Fibroblast of lung (primary cell): ENCODE results near the gene CAMK2G. TPM values are rescaled to one million over a fixed set of nuclear protein-coding genes. Genes with fewer than 3 reads are reported as not detected.

Experiments
- DNase-seq, 2 donors: peaks; one replicate each; pipeline versions ENCODE4 v3.0.0 to v3.0.0-alpha.2; 2010; ENCODE audit warnings: low read depth in 2 of 2
- H2AFZ ChIP-seq: 2 replicates; pipeline ENCODE4 v1.5.1; 2012; ENCODE audit warnings: low read length, control low read depth, inconsistent platforms
- H3K27ac ChIP-seq: 2 replicates; pipeline ENCODE4 v1.5.1; 2011; ENCODE audit warnings: low read length, control low read depth; ENCODE audit not compliant: insufficient read depth
- H3K27me3 ChIP-seq: 2 replicates; pipeline ENCODE4 v1.5.1; 2011; ENCODE audit warnings: mild to moderate bottlenecking, low read length; ENCODE audit not compliant: control insufficient read depth, insufficient read depth
- H3K36me3 ChIP-seq: 2 replicates; pipeline ENCODE4 v1.5.1; 2011; ENCODE audit warnings: low read length; ENCODE audit not compliant: control insufficient read depth, insufficient read depth
- H3K4me1 ChIP-seq: 2 replicates; pipeline ENCODE4 v1.5.1; 2011; ENCODE audit warnings: low read length; ENCODE audit not compliant: control insufficient read depth, insufficient read depth; ENCODE audit errors: extremely low read depth
- H3K4me2 ChIP-seq: 2 replicates; pipeline ENCODE4 v1.5.1; 2011; ENCODE audit warnings: low read length, control low read depth; ENCODE audit not compliant: insufficient read depth; ENCODE audit errors: extremely low read depth
- H3K4me3 ChIP-seq, 4 experiments: fragments of 200-600 bp in 1 of 4; sonication (generic) in 1 of 4; replicated peaks in 1 of 4; 2 replicates each; pipeline ENCODE4 v1.5.1; 2011 to 2016; ENCODE audit warnings: low read length in 4 of 4, low read depth in 3 of 4, mild to moderate bottlenecking in 3 of 4, control low read depth in 2 of 4, inconsistent platforms in 1 of 4, mixed read lengths in 1 of 4; ENCODE audit not compliant: insufficient read depth in 1 of 4; ENCODE audit errors: control extremely low read depth in 1 of 4
- H3K79me2 ChIP-seq: 2 replicates; pipeline ENCODE4 v1.5.1; 2012; ENCODE audit warnings: mild to moderate bottlenecking, low read length, inconsistent platforms; ENCODE audit not compliant: control insufficient read depth, insufficient read depth
- H3K9ac ChIP-seq: 2 replicates; pipeline ENCODE4 v1.5.1; 2011; ENCODE audit warnings: mild to moderate bottlenecking, low read length, control low read depth; ENCODE audit not compliant: insufficient read depth
- H3K9me3 ChIP-seq: 2 replicates; pipeline ENCODE4 v1.5.1; 2012; ENCODE audit warnings: low read depth, low read length; ENCODE audit not compliant: control insufficient read depth, insufficient read depth
- H4K20me1 ChIP-seq: 2 replicates; pipeline ENCODE4 v1.5.1; 2011; ENCODE audit warnings: low read length; ENCODE audit not compliant: control insufficient read depth, insufficient read depth; ENCODE audit errors: extremely low read depth
- CTCF ChIP-seq, 2 donors: IDR thresholded peaks in 1 of 2; conservative IDR thresholded peaks in 1 of 2; 1 replicate in 1 of 2; 2 replicates in 1 of 2; pipeline ENCODE4 v1.5.1; 2011 to 2012; ENCODE audit warnings: low read length in 2 of 2, control low read depth in 1 of 2, inconsistent platforms in 1 of 2, low read depth in 1 of 2, mild to moderate bottlenecking in 1 of 2
- EZH2 ChIP-seq: IDR thresholded peaks from 2 replicates; pipeline ENCODE4 v1.5.1; 2012; ENCODE audit warnings: low read length, control low read depth, mild to moderate bottlenecking; ENCODE audit errors: missing control alignments
- polyA plus RNA-seq, 2 donors: library from polyadenylated mRNA; depleted of rRNA in 1 of 2; stranded (reverse) in 1 of 2; unstranded in 1 of 2; fragments of >200 nt; gene quantifications; 2 replicates each; pipeline ENCODE4 v1.2.1, GENCODE V29; 2011 to 2012; ENCODE audit warnings: missing spikeins in 1 of 2
- total RNA-seq: library from RNA; depleted of rRNA; stranded (reverse); fragments of >200 nt; gene quantifications from 2 replicates; pipeline ENCODE4 v1.2.1, GENCODE V29; 2014

CAMK2G gene
- total and polyA plus RNA-seq, 2 donors (not counting 1 experiment from before 2014, with no cell fraction given), result 25.9 to 32.2 TPM

DNA sequence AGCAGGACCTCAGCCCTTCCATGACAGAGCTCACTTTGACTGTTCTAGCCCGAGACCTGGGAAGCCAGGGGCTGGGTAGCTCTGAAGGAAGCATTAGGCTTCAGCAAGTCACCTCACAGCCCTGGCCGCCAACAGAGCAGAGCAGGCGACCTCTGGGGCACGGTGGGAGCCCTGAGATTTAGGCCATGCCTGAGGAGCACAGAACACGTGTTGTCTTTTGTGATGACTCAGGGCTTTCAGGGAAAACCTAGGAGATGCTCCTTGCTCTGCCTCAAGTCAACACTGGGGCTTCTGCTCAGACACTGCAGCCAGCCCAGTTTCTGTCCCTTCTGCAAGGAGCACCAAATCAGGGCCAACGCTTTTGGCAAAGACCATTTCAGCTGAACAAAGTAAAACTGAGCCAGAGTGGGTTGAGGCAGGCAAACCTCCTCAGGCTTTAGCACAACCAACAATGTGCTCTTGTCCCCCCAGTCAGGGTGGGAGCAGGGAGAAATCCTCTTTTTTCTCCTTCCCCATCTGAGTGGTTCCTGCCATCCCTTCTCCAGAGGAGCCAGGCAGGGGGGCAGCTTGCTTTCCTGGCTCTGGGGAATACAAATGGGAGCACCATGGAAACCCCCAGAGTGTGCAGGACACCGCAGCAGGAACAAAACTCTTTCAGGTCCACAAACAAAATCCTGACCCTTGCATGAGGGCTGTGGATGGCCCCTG, 14.4 kb downstream of the CAMK2G start:
- no peak for DNase-seq

GRCh38 chr10:73859428-73859783, 14.9 kb downstream of the CAMK2G start:
- Histone ChIP-seq H3K27ac (no peak overlapping the region), H3K36me3 (peaks cover 14% of the 10 kb centered on the region), H4K20me1 (no peaks in the 10 kb centered on the region), H3K27me3 (no peaks in the 10 kb centered on the region), H3K4me3 (no peak overlapping the region), H3K79me2 (no peaks in the 10 kb centered on the region), H3K4me2 (no peak overlapping the region), H3K9ac (no peak overlapping the region), H3K4me1 (peaks cover 6% of the 10 kb centered on the region), H3K9me3 (no peaks in the 10 kb centered on the region), H2AFZ (no peak overlapping the region)
- TF ChIP-seq CTCF (conservative IDR thresholded peaks at IDR 0.05 in 1 of 2, IDR thresholded peaks at IDR 0.05 in 1 of 2; ENCODE audit: low read depth in 1 of 2, low read length in 2 of 2) (no peak), EZH2 (no peak)
- DNase-seq, result no peak

More for the DNA sequence above, 14.4 kb downstream of the CAMK2G start:
- Histone ChIP-seq H3K79me2 (no peaks in the 10 kb centered on the region), H3K9ac (no peak overlapping the region), H3K36me3 (peaks cover 14% of the 10 kb centered on the region), H3K4me3 (no peak overlapping the region), H3K27ac (no peak overlapping the region), H3K4me2 (no peak overlapping the region), H3K4me1 (peaks cover 6% of the 10 kb centered on the region), H4K20me1 (no peaks in the 10 kb centered on the region), H3K27me3 (no peaks in the 10 kb centered on the region), H3K9me3 (no peaks in the 10 kb centered on the region), H2AFZ (no peak overlapping the region)
- no peak for TF ChIP-seq CTCF (conservative IDR thresholded peaks at IDR 0.05 in 1 of 2, IDR thresholded peaks at IDR 0.05 in 1 of 2; ENCODE audit: low read depth in 1 of 2, low read length in 2 of 2)
- no peak for TF ChIP-seq EZH2

- Histone ChIP-seq H3K9me3 (no peaks in the 10 kb centered on the region), H3K27me3 (no peaks in the 10 kb centered on the region), H3K4me1 (peaks cover 6% of the 10 kb centered on the region), H3K4me3 (no peak overlapping the region), H2AFZ (no peak overlapping the region), H3K9ac (no peak overlapping the region), H3K36me3 (peaks cover 14% of the 10 kb centered on the region), H4K20me1 (no peaks in the 10 kb centered on the region), H3K27ac (no peak overlapping the region), H3K79me2 (no peaks in the 10 kb centered on the region), H3K4me2 (no peak overlapping the region)
- TF ChIP-seq EZH2 (no peak), CTCF (conservative IDR thresholded peaks at IDR 0.05 in 1 of 2, IDR thresholded peaks at IDR 0.05 in 1 of 2; ENCODE audit: low read depth in 1 of 2, low read length in 2 of 2) (no peak)
- DNase-seq, result no peak
Measured at GRCh38 chr10:73858750-73859427, 15.5 kb downstream of the CAMK2G start.
